Lower lobe of right lung (tissue), 2 donors: ENCODE results near the gene PARM1. TPM values are rescaled to one million over a fixed set of nuclear protein-coding genes. Genes with fewer than 3 reads are reported as not detected.

Experiments
- ATAC-seq, 2 donors: fragments of 200-7000 bp; cut with Tn5 transposase; one replicate each; pipeline ENCODE4 v1.9.1; 2020 to 2022; ENCODE audit warnings: mild to moderate bottlenecking in 2 of 2, moderate library complexity in 2 of 2
- DNase-seq: peaks from one replicate; pipeline ENCODE4 v3.0.0-alpha.2; 2020
- H3K27ac ChIP-seq: fragments of 200-600 bp; one replicate; pipeline ENCODE4 v1.8.0; 2022
- H3K27me3 ChIP-seq: fragments of 200-600 bp; one replicate; pipeline ENCODE4 v1.8.0; 2022; ENCODE audit warnings: low read depth
- H3K36me3 ChIP-seq: fragments of 200-600 bp; one replicate; pipeline ENCODE4 v1.8.0; 2022; ENCODE audit warnings: mild to moderate bottlenecking
- H3K4me1 ChIP-seq: fragments of 200-600 bp; one replicate; pipeline ENCODE4 v1.8.0; 2022
- H3K4me3 ChIP-seq: fragments of 200-600 bp; one replicate; pipeline ENCODE4 v1.8.0; 2022; ENCODE audit warnings: mild to moderate bottlenecking
- H3K9me3 ChIP-seq: fragments of 200-600 bp; one replicate; pipeline ENCODE4 v1.8.0; 2022
- intact Hi-C: fragments of 100-400 bp; cut with DNase I; formaldehyde crosslinking; loops from one replicate; pipeline ENCODE4 v1.11.0; 2022
- total RNA-seq: library from RNA; stranded (reverse); fragmentation: NEBNext Ultra II Directional; extraction: Animal tissue kit (Norgen Biotek cat#: 25700); gene quantifications from one replicate; pipeline ENCODE4 v1.2.1, GENCODE V29; 2021
- TF ChIP-seq, protein P1 (sequence below): fragments of 200-600 bp; IDR thresholded peaks from one replicate; pipeline ENCODE4 v1.8.0; 2022; ENCODE audit warnings: antibody characterized with exemption, mild to moderate bottlenecking
- donor health status: DM: no; HTN: yes; CAD: no; lungs with severe emphysema.

Gene PARM1
- total RNA-seq, 1 donor from 2014 or later: 64.1 TPM

GRCh38 chr4:75009138-75009537 is 76.2 kb downstream of the PARM1 start:
- Histone ChIP-seq H3K4me3 (no peak overlapping the region), H3K27ac (no peak overlapping the region), H3K27me3 (no peaks in the 10 kb centered on the region), H3K4me1 (no peaks in the 10 kb centered on the region), H3K36me3 (no peaks in the 10 kb centered on the region), H3K9me3 (no peaks in the 10 kb centered on the region)
- no peak for ATAC-seq
- TF ChIP-seq, protein P1, sequence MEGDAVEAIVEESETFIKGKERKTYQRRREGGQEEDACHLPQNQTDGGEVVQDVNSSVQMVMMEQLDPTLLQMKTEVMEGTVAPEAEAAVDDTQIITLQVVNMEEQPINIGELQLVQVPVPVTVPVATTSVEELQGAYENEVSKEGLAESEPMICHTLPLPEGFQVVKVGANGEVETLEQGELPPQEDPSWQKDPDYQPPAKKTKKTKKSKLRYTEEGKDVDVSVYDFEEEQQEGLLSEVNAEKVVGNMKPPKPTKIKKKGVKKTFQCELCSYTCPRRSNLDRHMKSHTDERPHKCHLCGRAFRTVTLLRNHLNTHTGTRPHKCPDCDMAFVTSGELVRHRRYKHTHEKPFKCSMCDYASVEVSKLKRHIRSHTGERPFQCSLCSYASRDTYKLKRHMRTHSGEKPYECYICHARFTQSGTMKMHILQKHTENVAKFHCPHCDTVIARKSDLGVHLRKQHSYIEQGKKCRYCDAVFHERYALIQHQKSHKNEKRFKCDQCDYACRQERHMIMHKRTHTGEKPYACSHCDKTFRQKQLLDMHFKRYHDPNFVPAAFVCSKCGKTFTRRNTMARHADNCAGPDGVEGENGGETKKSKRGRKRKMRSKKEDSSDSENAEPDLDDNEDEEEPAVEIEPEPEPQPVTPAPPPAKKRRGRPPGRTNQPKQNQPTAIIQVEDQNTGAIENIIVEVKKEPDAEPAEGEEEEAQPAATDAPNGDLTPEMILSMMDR: no peak
- intact Hi-C loops: no loop called here
- no peak for DNase-seq

- TF ChIP-seq, protein P1: no peak
- H3K9me3 ChIP-seq: no peaks in the 10 kb centered on the region
- no peak for ATAC-seq
- H3K27ac ChIP-seq: no peak overlapping the region
- no peaks in the 10 kb centered on the region for H3K36me3 ChIP-seq
- DNase-seq: no peak
- H3K4me1 ChIP-seq: peaks cover 5% of the 10 kb centered on the region
- no peaks in the 10 kb centered on the region for H3K27me3 ChIP-seq
- intact Hi-C loops: no loop called here
- no peak overlapping the region for H3K4me3 ChIP-seq
Observed at GRCh38 chr4:75011131-75011795, 78.3 kb downstream of the PARM1 start.

- TF ChIP-seq, protein P1: no peak
- Histone ChIP-seq H3K4me1 (peaks cover 7% of the 10 kb centered on the region), H3K27ac (no peak overlapping the region), H3K36me3 (no peaks in the 10 kb centered on the region), H3K27me3 (no peaks in the 10 kb centered on the region), H3K9me3 (no peaks in the 10 kb centered on the region), H3K4me3 (no peak overlapping the region)
- ATAC-seq (peak; percentile 82 to 84), DNase-seq (peak; percentile 58)
- intact Hi-C loops: no loop called here
Observed at GRCh38 chr4:75015627-75016026, 82.7 kb downstream of the PARM1 start.

DNA sequence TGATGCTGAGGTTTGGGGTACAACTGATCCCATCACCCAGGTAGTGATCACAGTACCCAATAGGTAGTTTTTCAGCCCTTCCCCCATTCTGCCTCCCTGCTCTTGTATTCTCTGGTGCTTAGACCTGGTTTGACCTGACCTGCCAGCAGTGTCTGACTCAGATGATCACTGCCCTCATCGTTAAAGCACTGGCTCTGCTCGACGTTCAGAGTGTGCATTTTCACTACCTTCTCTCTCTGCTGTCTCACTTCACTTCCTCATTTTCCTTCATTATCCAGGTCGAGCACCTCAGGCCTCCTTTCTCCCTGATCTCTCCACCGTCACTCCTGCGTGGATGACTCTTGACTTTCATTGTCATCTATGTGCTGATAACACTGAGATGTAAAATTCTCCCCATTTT is 83.6 kb downstream of the PARM1 start:
- Histone ChIP-seq H3K9me3 (no peaks in the 10 kb centered on the region), H3K27ac (no peak overlapping the region), H3K4me1 (peaks cover 7% of the 10 kb centered on the region), H3K36me3 (no peaks in the 10 kb centered on the region), H3K27me3 (no peaks in the 10 kb centered on the region), H3K4me3 (no peak overlapping the region)
- ATAC-seq (no peak), DNase-seq (no peak)
- TF ChIP-seq, protein P1: no peak
- intact Hi-C loops: no loop called here

DNA sequence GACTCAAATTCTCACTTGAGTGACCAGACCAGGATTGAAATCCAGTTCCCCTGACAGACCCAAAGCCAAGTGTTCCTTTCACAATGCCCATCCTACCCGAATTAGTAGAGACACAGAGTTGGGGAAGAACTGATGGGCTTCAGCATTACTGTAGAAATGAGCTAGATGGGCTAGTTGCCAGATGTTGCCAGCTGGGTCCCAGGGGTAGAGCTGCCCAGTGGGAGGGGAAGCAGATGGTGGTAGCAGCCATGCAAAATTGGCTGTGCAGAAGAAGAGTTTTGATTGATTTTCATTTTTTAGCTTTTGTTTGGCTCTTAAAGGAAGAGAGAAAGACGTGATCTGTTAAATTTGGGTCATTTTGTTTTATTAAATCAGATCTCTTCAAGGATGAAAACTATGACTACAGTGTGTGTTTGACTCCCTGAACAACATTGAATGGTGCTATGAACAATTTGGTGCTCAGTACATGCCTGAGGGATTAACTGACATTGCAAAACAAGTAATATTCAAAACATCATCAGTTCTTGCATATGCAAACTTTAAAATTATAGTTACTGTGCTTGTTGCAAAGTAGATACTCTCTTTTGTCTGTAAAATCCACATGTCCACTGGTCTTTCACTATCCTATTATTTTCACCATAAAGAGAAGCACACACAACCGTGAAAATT is 86.0 kb downstream of the PARM1 start:
- DNase-seq (no peak), ATAC-seq (no peak)
- Histone ChIP-seq H3K27me3 (no peaks in the 10 kb centered on the region), H3K4me1 (peaks cover 7% of the 10 kb centered on the region), H3K36me3 (no peaks in the 10 kb centered on the region), H3K9me3 (no peaks in the 10 kb centered on the region), H3K27ac (no peak overlapping the region), H3K4me3 (no peak overlapping the region)
- intact Hi-C loops: no loop called here
- TF ChIP-seq, protein P1: no peak
